ENCODE data around the gene IRF8.
"Not testable (repeated sequence)": the region's sequence is repeated elsewhere in the genome, so short reads cannot be mapped to it uniquely, and the experiment has no call there.

Gene IRF8

DNA sequence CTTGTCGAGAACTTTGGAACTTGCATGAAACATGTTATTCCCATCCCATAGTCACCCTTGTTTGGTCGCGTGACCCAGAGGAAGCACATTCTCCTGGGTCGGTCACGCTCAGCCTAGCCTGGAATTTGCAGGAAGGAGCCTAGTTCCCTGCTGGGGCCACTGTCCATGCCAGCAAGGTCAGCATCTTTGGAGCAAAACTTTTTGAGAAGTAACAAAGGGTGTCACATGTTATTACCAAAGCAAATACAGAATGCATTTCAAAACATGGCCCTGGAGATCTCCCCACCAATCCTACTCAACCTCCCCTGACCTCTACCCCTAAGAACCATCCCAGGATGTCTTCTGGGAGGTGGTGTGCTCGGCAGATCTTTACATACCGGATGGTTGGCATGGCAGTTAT is 26.2 kb upstream of the IRF8 start:
- TF ChIP-seq, protein P1, sequence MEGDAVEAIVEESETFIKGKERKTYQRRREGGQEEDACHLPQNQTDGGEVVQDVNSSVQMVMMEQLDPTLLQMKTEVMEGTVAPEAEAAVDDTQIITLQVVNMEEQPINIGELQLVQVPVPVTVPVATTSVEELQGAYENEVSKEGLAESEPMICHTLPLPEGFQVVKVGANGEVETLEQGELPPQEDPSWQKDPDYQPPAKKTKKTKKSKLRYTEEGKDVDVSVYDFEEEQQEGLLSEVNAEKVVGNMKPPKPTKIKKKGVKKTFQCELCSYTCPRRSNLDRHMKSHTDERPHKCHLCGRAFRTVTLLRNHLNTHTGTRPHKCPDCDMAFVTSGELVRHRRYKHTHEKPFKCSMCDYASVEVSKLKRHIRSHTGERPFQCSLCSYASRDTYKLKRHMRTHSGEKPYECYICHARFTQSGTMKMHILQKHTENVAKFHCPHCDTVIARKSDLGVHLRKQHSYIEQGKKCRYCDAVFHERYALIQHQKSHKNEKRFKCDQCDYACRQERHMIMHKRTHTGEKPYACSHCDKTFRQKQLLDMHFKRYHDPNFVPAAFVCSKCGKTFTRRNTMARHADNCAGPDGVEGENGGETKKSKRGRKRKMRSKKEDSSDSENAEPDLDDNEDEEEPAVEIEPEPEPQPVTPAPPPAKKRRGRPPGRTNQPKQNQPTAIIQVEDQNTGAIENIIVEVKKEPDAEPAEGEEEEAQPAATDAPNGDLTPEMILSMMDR (IDR thresholded peaks at IDR 0.05; ENCODE audit: low read depth, low read length): no peak
- no peak for TF ChIP-seq EZH2phosphoT487 (IDR thresholded peaks at IDR 0.05; ENCODE audit: low read depth)
- Histone ChIP-seq H3K4me2 (ENCODE audit: low read length) (no peak overlapping the region), H3K9ac (ENCODE audit: low read length) (no peak overlapping the region), H3K36me3 (replicated peaks; ENCODE audit: low read depth, low read length) (no peaks in the 10 kb centered on the region), H3K9me3 (ENCODE audit: insufficient read depth, low read length) (no peaks in the 10 kb centered on the region), H2AFZ (ENCODE audit: low read depth, low read length) (no peak overlapping the region), H3K79me2 (ENCODE audit: low read length) (no peaks in the 10 kb centered on the region), H3K4me3 (ENCODE audit: low read length) (no peak overlapping the region), H4K20me1 (ENCODE audit: insufficient read depth, low read length) (no peaks in the 10 kb centered on the region), H3K27me3 (ENCODE audit: low read depth, low read length) (peaks cover 39% of the 10 kb centered on the region), H3K27ac (ENCODE audit: low read length) (no peak overlapping the region), H3K4me1 (ENCODE audit: low read length) (0 out of 2 replicates have a peak, but pooled peaks cover 2% of the 10 kb centered on the region)

DNA sequence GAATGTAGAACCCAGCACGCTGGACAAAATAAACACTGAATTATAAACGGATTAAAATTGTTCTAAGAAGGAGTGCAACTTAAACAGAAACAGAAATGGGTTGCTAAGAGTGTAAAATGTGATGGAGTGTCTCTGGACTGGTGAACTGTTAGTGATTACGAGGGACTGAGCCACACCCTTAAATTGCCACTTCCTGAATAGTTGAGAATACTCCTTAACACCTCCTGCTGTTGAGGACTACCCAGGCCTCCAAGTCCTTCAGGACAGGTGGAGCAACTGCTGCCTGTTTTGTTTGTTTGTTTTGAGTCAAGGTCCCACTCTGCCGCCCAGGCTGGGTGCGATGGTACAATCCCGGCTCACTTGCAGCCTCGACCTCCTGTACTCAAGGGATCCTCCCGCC is 25.8 kb upstream of the IRF8 start:
- Histone ChIP-seq H3K4me2 (ENCODE audit: low read length) (no peak overlapping the region), H3K4me3 (ENCODE audit: low read length) (no peak overlapping the region), H3K9me3 (ENCODE audit: insufficient read depth, low read length) (no peaks in the 10 kb centered on the region), H4K20me1 (ENCODE audit: insufficient read depth, low read length) (no peaks in the 10 kb centered on the region), H3K9ac (ENCODE audit: low read length) (no peak overlapping the region), H3K36me3 (replicated peaks; ENCODE audit: low read depth, low read length) (no peaks in the 10 kb centered on the region), H3K27ac (ENCODE audit: low read length) (no peak overlapping the region), H2AFZ (ENCODE audit: low read depth, low read length) (no peak overlapping the region), H3K27me3 (ENCODE audit: low read depth, low read length) (peaks cover 39% of the 10 kb centered on the region), H3K4me1 (ENCODE audit: low read length) (0 out of 2 replicates have a peak, but pooled peaks cover 2% of the 10 kb centered on the region), H3K79me2 (ENCODE audit: low read length) (no peaks in the 10 kb centered on the region)
- TF ChIP-seq, protein P1 (IDR thresholded peaks at IDR 0.05; ENCODE audit: low read depth, low read length): no peak
- TF ChIP-seq EZH2phosphoT487 (IDR thresholded peaks at IDR 0.05; ENCODE audit: low read depth): no peak

DNA sequence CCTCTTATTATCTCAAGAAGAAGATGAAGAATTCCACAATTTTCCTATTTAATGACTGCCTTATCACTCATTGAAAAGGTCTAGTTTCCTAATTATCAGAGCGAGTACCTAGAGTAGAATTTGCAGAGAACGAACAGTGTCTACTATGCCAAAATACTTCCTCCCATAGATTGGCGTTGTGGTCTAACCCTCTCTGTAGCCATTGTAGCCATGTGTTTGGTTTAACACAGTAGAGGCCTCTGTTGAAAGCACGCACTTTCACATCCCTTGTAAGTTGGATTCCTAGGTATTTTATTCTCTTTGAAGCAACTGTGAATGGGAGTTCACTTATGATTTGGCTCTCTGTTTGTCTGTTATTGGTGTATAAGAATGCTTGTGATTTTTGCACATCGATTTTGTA is 24.9 kb upstream of the IRF8 start:
- H3K27me3 ChIP-seq (ENCODE audit: low read depth, low read length): peaks cover 36% of the 10 kb centered on the region
- not testable (repeated sequence) for H4K20me1 ChIP-seq (ENCODE audit: insufficient read depth, low read length); H3K9ac ChIP-seq (ENCODE audit: low read length); H3K9me3 ChIP-seq (ENCODE audit: insufficient read depth, low read length); H3K36me3 ChIP-seq (replicated peaks; ENCODE audit: low read depth, low read length); H2AFZ ChIP-seq (ENCODE audit: low read depth, low read length); H3K4me3 ChIP-seq (ENCODE audit: low read length); H3K4me1 ChIP-seq (ENCODE audit: low read length); H3K79me2 ChIP-seq (ENCODE audit: low read length); H3K27ac ChIP-seq (ENCODE audit: low read length); H3K4me2 ChIP-seq (ENCODE audit: low read length)

DNA sequence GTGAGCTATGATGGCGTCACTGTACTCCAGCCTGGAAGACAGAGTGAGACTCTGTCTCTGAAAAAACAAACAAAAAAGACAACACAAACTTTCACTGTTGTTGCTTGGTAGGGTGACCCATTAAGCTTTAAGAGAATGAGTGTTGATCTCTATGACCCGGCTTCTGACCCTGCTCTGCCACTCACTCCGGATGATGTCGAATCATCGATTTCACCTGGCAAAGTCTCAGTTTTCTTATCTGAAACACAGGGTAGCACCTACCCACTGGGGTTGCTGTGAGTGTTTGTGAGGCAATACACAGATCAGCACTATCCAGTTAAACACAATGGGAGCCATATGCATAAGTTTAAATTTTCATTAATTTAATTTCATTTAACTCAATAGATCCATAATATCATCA is 20.6 kb upstream of the IRF8 start:
- H3K4me1 ChIP-seq (ENCODE audit: low read length): peaks cover 36% of the 10 kb centered on the region
- no peaks in the 10 kb centered on the region for H3K79me2 ChIP-seq (ENCODE audit: low read length)
- H3K27me3 ChIP-seq (ENCODE audit: low read depth, low read length): peaks cover 14% of the 10 kb centered on the region
- H3K36me3 ChIP-seq (replicated peaks; ENCODE audit: low read depth, low read length): peaks cover 3% of the 10 kb centered on the region
- no peak overlapping the region for H3K27ac ChIP-seq (ENCODE audit: low read length)
- H4K20me1 ChIP-seq (ENCODE audit: insufficient read depth, low read length): no peaks in the 10 kb centered on the region
- no peak overlapping the region for H3K4me3 ChIP-seq (ENCODE audit: low read length)
- no peak overlapping the region for H2AFZ ChIP-seq (ENCODE audit: low read depth, low read length)
- H3K9ac ChIP-seq (ENCODE audit: low read length): no peak overlapping the region
- TF ChIP-seq, protein P1 (IDR thresholded peaks at IDR 0.05; ENCODE audit: low read depth, low read length): no peak
- no peak for TF ChIP-seq EZH2phosphoT487 (IDR thresholded peaks at IDR 0.05; ENCODE audit: low read depth)
- H3K9me3 ChIP-seq (ENCODE audit: insufficient read depth, low read length): 0 out of 2 replicates have a peak, but pooled peaks cover 5% of the 10 kb centered on the region
- no peak overlapping the region for H3K4me2 ChIP-seq (ENCODE audit: low read length)

DNA sequence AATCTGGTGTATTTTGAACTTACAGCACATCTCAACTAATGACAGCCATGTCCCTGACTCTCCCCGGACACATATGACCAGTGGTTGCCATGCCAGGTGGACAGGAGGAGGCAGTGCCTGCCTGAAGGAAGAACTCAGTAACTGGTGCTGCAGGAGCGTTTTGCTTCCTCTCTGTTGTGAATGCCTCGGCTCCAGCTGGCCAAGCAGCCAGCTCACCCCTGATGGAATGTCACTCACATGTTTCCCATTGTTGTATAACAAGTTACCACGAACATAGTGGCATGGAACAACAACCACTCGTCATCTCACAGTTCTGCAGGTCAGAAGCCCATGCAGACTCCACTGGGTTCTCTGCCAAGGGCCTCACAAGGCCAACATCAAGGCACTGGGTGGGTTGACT is 20.1 kb upstream of the IRF8 start:
- Histone ChIP-seq H3K4me1 (ENCODE audit: low read length) (peaks cover 36% of the 10 kb centered on the region), H3K79me2 (ENCODE audit: low read length) (no peaks in the 10 kb centered on the region), H3K27me3 (ENCODE audit: low read depth, low read length) (peaks cover 17% of the 10 kb centered on the region), H3K36me3 (replicated peaks; ENCODE audit: low read depth, low read length) (peaks cover 3% of the 10 kb centered on the region), H3K4me2 (ENCODE audit: low read length) (no peak overlapping the region), H3K9ac (ENCODE audit: low read length) (no peak overlapping the region), H4K20me1 (ENCODE audit: insufficient read depth, low read length) (no peaks in the 10 kb centered on the region), H3K9me3 (ENCODE audit: insufficient read depth, low read length) (0 out of 2 replicates have a peak, but pooled peaks cover 5% of the 10 kb centered on the region), H3K4me3 (ENCODE audit: low read length) (no peak overlapping the region), H3K27ac (ENCODE audit: low read length) (no peak overlapping the region), H2AFZ (ENCODE audit: low read depth, low read length) (no peak overlapping the region)
- no peak for TF ChIP-seq EZH2phosphoT487 (IDR thresholded peaks at IDR 0.05; ENCODE audit: low read depth)
- TF ChIP-seq, protein P1 (IDR thresholded peaks at IDR 0.05; ENCODE audit: low read depth, low read length): no peak

Measured in OCI-LY3 (cell line).